ENCODE measurements around the gene LMNTD1.
"Not testable (repeated sequence)": the region's sequence is repeated elsewhere in the genome, so short reads cannot be mapped to it uniquely, and the experiment has no call there.

The LMNTD1 gene

GRCh38 chr12:25488956-25489870 is 63.9 kb downstream of the LMNTD1 start:
- not testable (repeated sequence) for H3K27ac ChIP-seq (replicated peaks; ENCODE audit: low read length); H3K9me3 ChIP-seq (replicated peaks in 1 of 2; ENCODE audit: control insufficient read depth in 2 of 2, insufficient read depth in 1 of 2, low read depth in 1 of 2, low read length in 2 of 2); DNase-seq (ENCODE audit: low spot score); H2BK5ac ChIP-seq (ENCODE audit: low read length); H3K4me2 ChIP-seq (ENCODE audit: insufficient read depth, low read length, poor library complexity, severe bottlenecking); H3K23ac ChIP-seq (ENCODE audit: low read depth, low read length, poor library complexity); H3K27me3 ChIP-seq (ENCODE audit: control insufficient read depth in 3 of 3, insufficient read depth in 3 of 3, low read depth in 1 of 3, low read length in 3 of 3); H2BK15ac ChIP-seq (ENCODE audit: low read length); H3K4ac ChIP-seq (ENCODE audit: low read length); H2AK5ac ChIP-seq (ENCODE audit: low read depth, low read length); H4K8ac ChIP-seq (ENCODE audit: low read depth, low read length); H4K91ac ChIP-seq (ENCODE audit: low read depth, low read length, poor library complexity); H3K14ac ChIP-seq (ENCODE audit: low read length); H2BK12ac ChIP-seq (ENCODE audit: low read length); H3K79me1 ChIP-seq (ENCODE audit: low read depth, low read length); H2BK120ac ChIP-seq (ENCODE audit: low read depth, low read length); H3K9ac ChIP-seq (ENCODE audit: low read depth, low read length, poor library complexity); H3K4me3 ChIP-seq (ENCODE audit: low read length in 2 of 2); H3K18ac ChIP-seq (ENCODE audit: low read length); H3K4me1 ChIP-seq (ENCODE audit: control insufficient read depth in 2 of 2, insufficient read depth in 1 of 2, low read depth in 1 of 2, low read length in 2 of 2); H3K36me3 ChIP-seq (replicated peaks in 1 of 2; ENCODE audit: control insufficient read depth in 2 of 2, insufficient read depth in 2 of 2, low read length in 2 of 2)
- 100% methylated on average over 1 of the region's 33 CpGs; no CpG with 5 or more reads in 1 of the 2 donors for WGBS, 2 donors (ENCODE audit: extremely low coverage in 2 of 2, insufficient read length in 2 of 2, insufficient replicate concordance in 1 of 2)
- peak overlapping the region; percentile 72 for H2AFZ ChIP-seq (ENCODE audit: low read length)

GRCh38 chr12:25482625-25483024 is 70.5 kb downstream of the LMNTD1 start:
- Histone ChIP-seq H2BK15ac (ENCODE audit: low read length) (no peak overlapping the region), H3K9ac (ENCODE audit: low read depth, low read length, poor library complexity) (no peak overlapping the region), H2BK5ac (ENCODE audit: low read length) (no peak overlapping the region), H3K4me3 (ENCODE audit: low read length in 2 of 2) (no peak overlapping the region), H3K14ac (ENCODE audit: low read length) (no peak overlapping the region), H3K79me1 (ENCODE audit: low read depth, low read length) (no peaks in the 10 kb centered on the region), H4K8ac (ENCODE audit: low read depth, low read length) (no peak overlapping the region), H2BK12ac (ENCODE audit: low read length) (no peak overlapping the region), H3K4me1 (ENCODE audit: control insufficient read depth in 2 of 2, insufficient read depth in 1 of 2, low read depth in 1 of 2, low read length in 2 of 2) (no peaks in the 10 kb centered on the region), H2AK5ac (ENCODE audit: low read depth, low read length) (no peak overlapping the region), H3K36me3 (replicated peaks in 1 of 2; ENCODE audit: control insufficient read depth in 2 of 2, insufficient read depth in 2 of 2, low read length in 2 of 2) (no peaks in the 10 kb centered on the region), H3K27me3 (ENCODE audit: control insufficient read depth in 3 of 3, insufficient read depth in 3 of 3, low read depth in 1 of 3, low read length in 3 of 3) (no peaks in the 10 kb centered on the region), H3K4me2 (ENCODE audit: insufficient read depth, low read length, poor library complexity, severe bottlenecking) (no peak overlapping the region), H3K9me3 (replicated peaks in 1 of 2; ENCODE audit: control insufficient read depth in 2 of 2, insufficient read depth in 1 of 2, low read depth in 1 of 2, low read length in 2 of 2) (no peaks in the 10 kb centered on the region), H3K18ac (ENCODE audit: low read length) (no peak overlapping the region), H2BK120ac (ENCODE audit: low read depth, low read length) (no peak overlapping the region), H3K4ac (ENCODE audit: low read length) (no peak overlapping the region), H4K91ac (ENCODE audit: low read depth, low read length, poor library complexity) (no peak overlapping the region), H3K27ac (replicated peaks; ENCODE audit: low read length) (no peak overlapping the region), H2AFZ (ENCODE audit: low read length) (no peak overlapping the region), H3K23ac (ENCODE audit: low read depth, low read length, poor library complexity) (no peak overlapping the region)
- no peak for DNase-seq (ENCODE audit: low spot score)
- WGBS, 2 donors (ENCODE audit: extremely low coverage in 2 of 2, insufficient read length in 2 of 2, insufficient replicate concordance in 1 of 2): no CpG with 5 or more reads among the region's 5 CpGs

- Histone ChIP-seq H4K8ac (ENCODE audit: low read depth, low read length) (no peak overlapping the region), H3K27ac (replicated peaks; ENCODE audit: low read length) (no peak overlapping the region), H2BK15ac (ENCODE audit: low read length) (no peak overlapping the region), H3K4ac (ENCODE audit: low read length) (no peak overlapping the region), H3K27me3 (ENCODE audit: control insufficient read depth in 3 of 3, insufficient read depth in 3 of 3, low read depth in 1 of 3, low read length in 3 of 3) (no peaks in the 10 kb centered on the region), H3K4me2 (ENCODE audit: insufficient read depth, low read length, poor library complexity, severe bottlenecking) (no peak overlapping the region), H3K4me1 (ENCODE audit: control insufficient read depth in 2 of 2, insufficient read depth in 1 of 2, low read depth in 1 of 2, low read length in 2 of 2) (no peaks in the 10 kb centered on the region), H3K4me3 (ENCODE audit: low read length in 2 of 2) (no peak overlapping the region), H3K79me1 (ENCODE audit: low read depth, low read length) (no peaks in the 10 kb centered on the region), H4K91ac (ENCODE audit: low read depth, low read length, poor library complexity) (no peak overlapping the region), H3K9ac (ENCODE audit: low read depth, low read length, poor library complexity) (no peak overlapping the region), H3K9me3 (replicated peaks in 1 of 2; ENCODE audit: control insufficient read depth in 2 of 2, insufficient read depth in 1 of 2, low read depth in 1 of 2, low read length in 2 of 2) (no peaks in the 10 kb centered on the region), H2BK12ac (ENCODE audit: low read length) (no peak overlapping the region), H3K23ac (ENCODE audit: low read depth, low read length, poor library complexity) (no peak overlapping the region), H3K14ac (ENCODE audit: low read length) (no peak overlapping the region), H2BK5ac (ENCODE audit: low read length) (no peak overlapping the region), H2BK120ac (ENCODE audit: low read depth, low read length) (no peak overlapping the region), H3K18ac (ENCODE audit: low read length) (peak overlapping the region; percentile 13), H3K36me3 (replicated peaks in 1 of 2; ENCODE audit: control insufficient read depth in 2 of 2, insufficient read depth in 2 of 2, low read length in 2 of 2) (no peaks in the 10 kb centered on the region), H2AK5ac (ENCODE audit: low read depth, low read length) (no peak overlapping the region), H2AFZ (ENCODE audit: low read length) (no peak overlapping the region)
- no CpG with 5 or more reads among the region's 1 CpG for WGBS, 2 donors (ENCODE audit: extremely low coverage in 2 of 2, insufficient read length in 2 of 2, insufficient replicate concordance in 1 of 2)
- no peak for DNase-seq (ENCODE audit: low spot score)
These were observed 72.9 kb downstream of the LMNTD1 start for GRCh38 chr12:25480145-25480544.

- Histone ChIP-seq H2AK5ac (ENCODE audit: low read depth, low read length) (no peak overlapping the region), H3K9me3 (replicated peaks in 1 of 2; ENCODE audit: control insufficient read depth in 2 of 2, insufficient read depth in 1 of 2, low read depth in 1 of 2, low read length in 2 of 2) (no peaks in the 10 kb centered on the region), H3K14ac (ENCODE audit: low read length) (no peak overlapping the region), H3K4ac (ENCODE audit: low read length) (no peak overlapping the region), H4K91ac (ENCODE audit: low read depth, low read length, poor library complexity) (no peak overlapping the region), H2BK15ac (ENCODE audit: low read length) (no peak overlapping the region), H2BK120ac (ENCODE audit: low read depth, low read length) (no peak overlapping the region), H3K9ac (ENCODE audit: low read depth, low read length, poor library complexity) (no peak overlapping the region), H3K4me3 (ENCODE audit: low read length in 2 of 2) (no peak overlapping the region), H2BK5ac (ENCODE audit: low read length) (no peak overlapping the region), H3K27ac (replicated peaks; ENCODE audit: low read length) (no peak overlapping the region), H3K23ac (ENCODE audit: low read depth, low read length, poor library complexity) (no peak overlapping the region), H3K4me2 (ENCODE audit: insufficient read depth, low read length, poor library complexity, severe bottlenecking) (no peak overlapping the region), H3K18ac (ENCODE audit: low read length) (no peak overlapping the region), H2AFZ (ENCODE audit: low read length) (no peak overlapping the region), H3K27me3 (ENCODE audit: control insufficient read depth in 3 of 3, insufficient read depth in 3 of 3, low read depth in 1 of 3, low read length in 3 of 3) (no peaks in the 10 kb centered on the region), H3K36me3 (replicated peaks in 1 of 2; ENCODE audit: control insufficient read depth in 2 of 2, insufficient read depth in 2 of 2, low read length in 2 of 2) (no peaks in the 10 kb centered on the region), H2BK12ac (ENCODE audit: low read length) (no peak overlapping the region), H3K4me1 (ENCODE audit: control insufficient read depth in 2 of 2, insufficient read depth in 1 of 2, low read depth in 1 of 2, low read length in 2 of 2) (no peaks in the 10 kb centered on the region), H4K8ac (ENCODE audit: low read depth, low read length) (no peak overlapping the region), H3K79me1 (ENCODE audit: low read depth, low read length) (no peaks in the 10 kb centered on the region)
- DNase-seq (ENCODE audit: low spot score): no peak
- no CpG with 5 or more reads among the region's 5 CpGs for WGBS, 2 donors (ENCODE audit: extremely low coverage in 2 of 2, insufficient read length in 2 of 2, insufficient replicate concordance in 1 of 2)
These were observed 75.9 kb downstream of the LMNTD1 start for GRCh38 chr12:25477217-25477616.

All from neuronal stem cell (in vitro differentiated cells).